Left renal cortex interstitium (tissue), 4 donors: ENCODE results near the gene UNC119. TPM values are rescaled to one million over a fixed set of nuclear protein-coding genes. Genes with fewer than 3 reads are reported as not detected.
"Not testable (repeated sequence)": the region's sequence is repeated elsewhere in the genome, so short reads cannot be mapped to it uniquely, and the experiment has no call there.

ENCODE experiments used
- DNase-seq, 4 donors: peaks; one replicate each; pipeline ENCODE4 v3.0.0-alpha.2; 2013; ENCODE audit warnings: low read depth in 4 of 4, low spot score in 2 of 4, missing footprints in 1 of 4
- polyA plus RNA-seq, 4 donors: library from polyadenylated mRNA; unstranded; fragments of 120-200 nt; gene quantifications; one replicate each; pipeline ENCODE4 v1.2.1, GENCODE V29; 2013; ENCODE audit not compliant: insufficient read length in 4 of 4

Gene UNC119
- polyA plus RNA-seq, 4 donors = 55.6 to 79.7 (median 65.4) TPM

DNA sequence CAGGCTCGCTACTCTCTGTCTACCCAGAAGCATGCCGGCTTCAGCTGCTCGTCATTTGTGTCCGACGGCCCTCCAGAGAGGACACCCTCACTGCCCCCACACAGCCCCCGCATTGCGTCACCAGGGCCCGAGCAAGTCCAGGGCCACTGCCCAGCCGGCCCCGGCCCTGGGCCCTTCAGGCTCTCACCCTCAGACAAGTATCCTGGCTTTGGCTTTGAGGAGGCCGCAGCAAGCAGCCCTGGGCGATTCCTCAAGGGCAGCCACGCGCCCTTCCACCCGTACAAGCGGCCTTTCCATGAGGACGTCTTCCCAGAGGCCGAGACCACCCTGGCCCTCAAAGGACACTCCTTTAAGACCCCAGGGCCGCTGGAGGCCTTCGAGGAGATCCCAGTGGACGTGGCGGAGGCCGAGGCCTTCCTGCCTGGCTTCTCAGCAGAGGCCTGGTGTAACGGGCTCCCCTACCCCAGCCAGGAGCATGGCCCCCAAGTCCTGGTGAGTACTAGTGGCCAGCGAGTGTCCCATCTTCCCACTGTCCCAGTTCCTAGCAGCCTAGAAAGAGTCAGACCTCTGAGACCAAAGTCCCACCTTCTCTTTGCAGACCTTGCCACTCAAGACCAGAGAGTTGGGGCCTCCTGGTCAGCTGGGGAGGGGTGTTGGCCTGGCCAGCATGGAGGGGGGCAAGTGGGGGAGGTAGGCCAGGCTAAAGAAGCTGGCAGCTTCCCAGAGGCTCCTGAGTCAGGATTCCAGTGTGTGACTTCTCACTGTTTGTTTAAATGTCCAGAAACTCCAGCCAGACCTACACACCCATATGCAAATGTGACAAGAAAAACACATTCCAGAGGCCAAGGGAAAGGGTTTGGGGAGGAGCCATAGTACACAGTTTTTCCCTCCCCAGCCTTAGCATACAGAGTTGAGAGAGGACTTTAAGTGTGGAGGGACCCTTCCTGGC, 27.7 kb downstream of the UNC119 start:
- peak in 2 of 4 donors; percentile 41 to 59 for DNase-seq

DNA sequence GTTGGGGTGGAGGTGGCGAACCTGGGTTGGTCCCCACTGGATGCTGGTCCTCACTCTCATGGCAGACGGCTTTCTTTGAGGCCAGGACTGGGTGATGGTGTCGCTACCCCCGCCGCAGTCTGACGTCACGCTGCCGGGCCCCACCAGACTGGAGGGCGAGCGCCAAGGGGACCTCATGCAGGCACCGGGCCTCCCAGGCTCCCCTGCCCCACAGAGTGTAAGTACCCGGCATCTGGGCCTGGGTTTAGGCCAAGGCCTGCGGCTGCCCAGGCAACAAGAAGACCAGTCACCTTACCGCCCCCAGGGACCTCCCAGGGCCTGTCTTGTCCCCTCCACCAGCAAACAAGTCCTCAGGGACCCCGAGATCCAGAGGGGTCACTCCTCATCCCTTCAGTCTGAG, 28.5 kb downstream of the UNC119 start:
- no peak for DNase-seq

DNA sequence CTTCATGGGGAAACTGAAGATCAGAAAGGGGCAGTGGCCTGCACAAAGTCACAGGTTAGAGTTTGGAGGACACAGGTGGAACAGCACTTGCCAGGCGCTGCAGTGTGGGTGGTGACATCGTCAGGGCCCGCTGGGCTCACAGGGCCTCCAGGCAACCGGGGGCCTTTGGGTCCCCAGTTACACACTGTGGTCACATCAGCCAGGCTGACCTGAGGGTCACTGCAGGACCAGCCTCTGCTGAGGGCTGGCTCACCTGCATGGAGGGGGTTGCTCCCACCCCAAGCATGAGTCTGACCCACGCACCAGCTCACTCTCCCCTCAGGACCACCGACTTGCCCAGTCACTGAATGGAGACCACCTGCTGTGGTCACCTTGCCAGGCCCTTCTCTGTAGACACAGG, 29.2 kb downstream of the UNC119 start:
- DNase-seq = no peak

DNA sequence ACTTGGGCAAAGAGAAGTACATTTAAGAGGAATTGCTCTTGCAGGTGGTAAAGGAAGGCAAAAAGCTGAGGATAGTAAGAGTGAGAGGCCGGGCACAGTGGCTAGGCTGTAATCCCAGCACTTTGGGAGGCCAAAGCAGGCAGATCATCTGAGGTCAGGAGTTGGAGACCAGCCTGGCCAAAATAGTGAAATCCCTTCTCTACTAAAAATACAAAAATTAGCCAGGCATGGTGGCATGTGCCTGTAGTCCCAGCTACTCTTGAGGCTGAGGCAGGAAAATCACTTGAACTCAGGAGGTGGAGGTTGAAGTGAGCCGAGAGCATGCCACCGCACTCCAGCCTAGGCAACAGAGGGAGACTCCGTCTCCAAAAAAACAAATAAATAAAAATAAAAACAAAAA, 30.1 kb downstream of the UNC119 start:
- DNase-seq = not testable (repeated sequence)

DNA sequence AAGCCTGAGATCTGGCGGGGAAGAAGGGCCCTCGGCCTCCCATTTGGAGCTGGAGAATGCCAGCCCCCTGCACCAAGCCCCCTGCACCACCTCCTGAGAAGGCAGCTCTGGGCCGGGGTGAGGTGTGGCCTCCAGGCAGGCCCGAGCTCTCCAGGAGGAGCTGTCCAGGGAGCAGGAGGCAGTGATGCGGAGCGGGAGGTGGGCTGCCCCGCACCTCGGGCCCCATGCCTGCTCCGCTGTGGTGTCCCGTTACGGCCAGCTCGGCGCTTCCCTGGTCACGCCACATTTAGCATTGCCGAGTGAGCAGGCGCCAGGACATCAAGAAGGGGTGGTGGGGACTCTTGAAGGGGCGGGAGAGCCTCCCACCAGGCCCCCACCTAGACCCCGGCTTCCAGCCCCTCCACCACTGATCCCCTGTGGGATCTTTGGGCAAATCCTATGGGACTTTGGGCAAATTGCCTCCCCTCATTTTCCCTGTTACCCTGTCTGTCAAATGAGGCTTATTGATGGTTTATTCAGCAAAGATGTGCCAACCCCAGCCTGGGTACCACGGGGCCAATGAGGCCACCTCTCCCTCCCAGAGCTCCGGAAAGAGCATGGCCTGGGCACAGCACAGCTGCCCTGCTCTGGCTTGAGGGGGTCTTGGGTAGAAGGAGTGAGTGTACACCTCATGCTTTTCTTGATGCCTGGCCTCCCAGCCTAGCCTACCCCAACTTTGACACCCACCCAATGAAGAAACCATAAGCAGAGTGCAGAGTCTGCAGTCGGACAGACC, 30.9 kb downstream of the UNC119 start:
- peak in 2 of 4 donors; percentile 51 to 68 for DNase-seq

DNA sequence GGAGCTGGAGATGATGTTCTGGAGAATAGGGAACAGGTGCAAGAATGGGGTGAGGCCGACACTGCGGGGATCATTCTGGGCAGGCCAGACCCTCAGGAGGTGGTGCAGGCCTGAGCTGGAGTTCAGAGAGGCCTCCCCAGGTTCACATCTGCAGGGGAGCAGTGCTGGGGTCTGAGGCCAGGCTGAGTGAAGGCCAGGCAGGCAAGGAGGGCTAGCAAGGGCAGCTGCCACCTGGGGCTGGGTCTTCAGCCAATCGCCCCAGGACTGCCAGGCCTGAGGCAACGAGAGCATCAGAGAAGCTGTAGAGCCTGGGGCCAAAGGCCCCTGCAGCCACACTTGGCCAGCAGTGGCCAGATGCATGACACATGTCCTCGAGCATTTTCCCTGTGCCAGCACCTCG, 31.7 kb downstream of the UNC119 start:
- no peak for DNase-seq

DNA sequence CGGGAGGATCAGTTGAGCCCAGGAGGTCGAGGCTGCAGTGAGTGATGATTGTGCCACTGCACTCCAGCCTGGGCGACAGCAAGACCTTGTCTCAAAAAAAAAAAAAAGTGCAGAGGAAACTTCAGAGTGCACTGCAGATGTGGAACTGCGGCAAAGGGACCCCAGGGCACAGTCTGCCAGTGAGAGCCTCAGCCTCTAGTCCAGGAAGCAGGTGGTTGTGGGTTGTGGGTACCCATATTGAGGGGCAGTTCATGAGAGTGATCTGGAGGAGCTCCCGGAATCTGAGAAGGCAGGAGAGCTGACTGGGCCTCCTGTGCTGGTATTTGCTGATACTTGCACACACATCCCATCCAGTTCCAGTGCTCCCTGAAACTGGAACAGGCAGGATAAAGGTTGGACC, 33.2 kb downstream of the UNC119 start:
- DNase-seq = no peak

DNA sequence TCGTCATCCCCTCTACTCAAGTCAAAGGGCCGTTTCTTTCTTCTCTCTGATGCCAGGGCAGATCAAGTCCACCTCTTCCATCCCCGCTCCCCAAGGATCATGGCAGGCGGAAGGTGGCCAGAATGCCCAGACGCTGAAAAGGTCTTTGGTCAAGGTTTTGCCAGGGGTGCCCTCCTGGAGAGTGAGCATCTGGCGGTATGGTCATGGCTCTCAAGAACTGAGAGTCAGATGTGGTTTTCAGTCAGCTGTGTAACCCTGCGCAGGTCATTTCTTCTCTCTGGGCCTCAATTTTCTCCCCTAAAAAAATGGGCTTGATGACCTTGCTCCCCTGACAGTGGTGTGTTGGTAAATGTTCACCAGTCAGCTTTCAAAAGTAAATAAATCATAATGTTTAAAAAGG, 33.8 kb downstream of the UNC119 start:
- no peak for DNase-seq

DNA sequence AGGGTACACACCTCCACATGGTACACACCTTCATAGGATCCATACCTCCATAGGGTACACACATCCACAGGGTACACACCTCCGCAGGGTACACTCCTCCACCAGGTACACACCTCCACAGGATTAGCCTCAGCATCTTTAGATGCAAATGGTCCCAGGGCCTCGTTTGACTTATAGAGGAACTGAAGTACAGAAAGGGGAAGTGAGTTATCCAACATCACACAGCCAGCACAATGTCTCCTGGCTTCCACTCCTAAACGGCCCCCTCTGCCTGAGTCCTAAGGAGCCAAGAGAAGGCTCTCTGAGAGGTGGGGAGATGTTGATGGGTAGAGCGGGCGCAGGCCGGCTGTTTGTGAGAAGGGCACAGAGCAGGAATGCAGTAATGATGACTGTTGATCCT, 34.3 kb downstream of the UNC119 start:
- no peak for DNase-seq

DNA sequence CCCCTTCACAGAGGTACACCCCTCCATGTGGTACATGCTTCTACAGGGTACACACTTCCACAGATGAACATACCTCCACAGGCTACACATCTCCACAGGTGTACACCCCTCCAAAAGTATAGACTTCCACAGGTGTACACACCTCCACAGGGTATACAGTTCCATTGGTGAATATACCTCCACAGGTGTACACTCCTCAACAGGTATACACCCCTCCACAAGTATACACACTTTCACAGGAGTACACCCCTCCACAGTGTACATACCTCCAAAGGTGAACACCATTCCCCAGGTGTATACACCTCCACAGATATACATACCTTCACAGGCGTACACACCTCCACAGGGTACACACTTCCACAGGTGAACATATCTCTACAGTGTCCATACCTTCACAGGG, 36.9 kb downstream of the UNC119 start:
- DNase-seq = no peak

DNA sequence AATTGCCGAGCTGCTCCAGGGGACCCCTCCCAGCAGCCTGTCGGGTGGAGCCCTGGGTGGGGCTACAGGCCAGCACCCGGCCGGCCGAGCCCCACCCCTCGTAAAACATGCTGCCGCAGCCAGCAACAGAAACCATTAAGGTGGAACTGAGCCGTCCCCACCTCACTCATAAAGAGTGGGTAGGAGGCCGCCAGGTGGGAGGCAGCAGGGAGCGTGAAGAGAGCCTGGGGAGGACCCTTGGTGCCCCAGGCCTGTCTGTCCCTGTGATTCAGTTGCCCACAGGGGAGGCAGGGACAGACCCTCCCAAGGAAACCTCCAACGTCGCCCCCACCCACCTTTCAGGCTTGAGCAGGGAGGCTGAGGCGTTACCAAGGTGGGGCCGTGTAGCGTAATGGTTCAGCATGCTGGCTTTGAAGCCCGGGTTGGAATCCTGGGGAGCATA, 37.8 kb downstream of the UNC119 start:
- no peak for DNase-seq

DNA sequence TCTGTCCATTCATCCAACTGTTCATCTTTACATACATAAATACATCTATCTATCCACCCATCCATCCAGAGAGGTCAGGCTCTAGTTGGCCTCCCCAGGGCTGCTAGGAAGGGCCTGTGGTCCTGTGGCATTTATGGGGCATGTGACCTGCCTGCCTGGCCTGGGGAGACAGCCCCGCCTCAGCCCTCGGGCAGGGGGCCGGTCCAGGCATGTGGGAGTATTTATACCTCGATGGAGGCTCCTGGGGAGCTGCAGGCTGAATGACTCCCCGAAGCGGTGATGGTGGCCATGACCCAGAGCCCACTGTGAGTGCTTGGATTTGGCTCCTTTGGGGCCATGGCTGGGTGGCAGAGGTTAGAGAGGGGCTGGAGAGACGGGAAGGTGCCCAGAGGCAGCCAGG, 38.9 kb downstream of the UNC119 start:
- DNase-seq = no peak

DNA sequence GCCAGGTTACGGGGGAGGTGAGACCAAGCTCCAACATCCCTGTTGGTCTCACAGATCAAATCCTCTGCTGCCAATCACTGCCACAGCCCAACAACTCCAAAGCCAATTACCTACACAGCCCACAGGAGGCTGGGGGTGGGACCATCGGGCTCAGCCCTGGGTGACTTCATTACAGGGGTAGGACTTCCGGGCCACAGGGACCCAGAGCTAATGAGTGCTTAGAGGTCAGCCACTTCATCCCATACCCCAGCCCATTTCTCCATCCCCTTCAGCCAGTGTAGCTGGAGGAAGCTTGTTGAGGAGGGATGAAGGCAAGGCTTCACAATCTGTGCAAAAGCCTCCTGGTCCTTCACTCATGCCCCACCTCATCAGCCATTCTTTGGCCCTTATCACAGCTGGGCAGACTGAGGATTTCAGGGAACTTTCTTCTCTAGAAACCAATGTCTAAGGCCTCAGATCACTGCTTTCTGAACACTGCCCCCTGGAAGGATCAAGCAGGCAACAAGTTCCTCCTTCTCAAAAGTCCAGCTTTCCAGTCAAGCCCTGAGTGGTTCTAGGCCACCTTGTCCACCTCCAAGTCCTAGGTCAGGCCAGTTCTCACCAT, 40.5 kb downstream of the UNC119 start:
- DNase-seq = no peak

DNA sequence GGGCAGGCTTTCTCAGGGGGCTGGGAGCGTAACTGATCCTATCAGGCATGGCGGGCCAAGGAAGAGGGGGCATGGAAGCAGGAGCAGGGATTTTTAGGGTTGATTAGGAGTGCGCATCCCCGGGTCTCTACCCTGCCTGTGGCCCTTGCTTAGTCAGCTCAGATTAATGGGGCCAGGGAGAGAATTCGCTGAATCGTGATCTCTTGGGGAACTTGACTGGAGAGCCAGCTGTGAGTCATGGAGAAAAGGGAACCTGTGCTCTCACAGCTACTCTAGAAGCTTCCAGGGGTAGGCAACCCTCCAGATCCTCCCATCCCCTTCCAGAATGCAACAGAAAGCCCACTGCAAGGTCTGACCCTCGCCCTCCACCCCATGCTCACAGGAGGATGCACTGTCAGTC, 42.6 kb downstream of the UNC119 start:
- no peak for DNase-seq

DNA sequence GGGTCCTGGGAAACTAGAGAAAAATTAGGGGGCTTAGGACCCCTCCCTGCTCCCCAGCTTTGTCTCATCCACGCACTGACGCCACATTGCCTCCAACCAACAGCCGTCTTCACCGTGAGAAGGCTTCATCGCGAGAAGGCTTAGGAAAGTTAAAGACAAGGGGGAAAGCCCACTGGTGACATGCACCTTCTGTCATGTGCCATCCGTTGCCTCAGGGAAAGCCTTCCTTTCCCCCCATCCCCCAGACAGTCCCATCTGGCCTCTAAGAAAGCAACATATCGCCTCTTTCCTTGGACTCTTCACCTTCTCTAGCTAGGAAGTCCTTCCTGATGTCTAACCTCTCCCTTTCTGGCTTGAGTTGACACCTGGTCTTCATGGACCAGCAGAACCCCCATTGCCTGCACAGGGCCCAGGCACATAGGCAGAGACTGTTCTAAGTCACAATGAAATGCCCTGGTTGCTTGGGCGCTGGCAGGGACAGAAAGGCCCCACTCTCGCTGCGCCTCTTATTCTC, 44.2 kb downstream of the UNC119 start:
- no peak for DNase-seq

DNA sequence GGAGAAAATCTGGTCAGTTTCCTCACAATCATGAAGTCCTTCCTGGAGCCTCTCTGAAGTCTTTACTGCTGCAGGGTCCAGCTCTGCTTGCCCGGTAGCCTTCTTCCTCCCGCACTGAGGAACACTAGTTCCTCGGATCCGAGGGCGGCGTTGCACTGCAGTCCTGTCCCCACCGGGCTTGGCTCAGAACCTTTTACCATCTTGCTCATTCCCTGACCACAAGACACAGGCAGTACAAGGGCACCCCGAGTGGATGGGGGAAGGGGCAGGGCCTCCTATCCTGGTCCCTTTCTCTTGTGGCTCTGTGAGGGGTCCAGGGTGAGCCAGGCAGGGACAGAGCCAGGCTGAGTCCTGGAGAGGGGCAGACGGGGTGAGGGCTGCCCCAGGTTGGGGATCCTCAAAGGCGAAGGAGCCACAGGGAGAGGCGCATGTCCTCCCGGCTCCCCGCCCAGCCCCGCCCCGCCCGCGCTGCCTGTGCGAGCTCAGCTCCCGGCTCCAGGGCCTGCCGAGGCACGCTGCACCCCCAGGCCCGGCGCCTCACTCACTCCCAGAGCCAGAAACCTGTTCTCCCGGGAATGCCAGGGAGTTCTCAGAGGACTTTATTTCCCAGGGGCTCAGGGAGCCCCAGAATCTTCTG, 44.7 kb downstream of the UNC119 start:
- DNase-seq = no peak

DNA sequence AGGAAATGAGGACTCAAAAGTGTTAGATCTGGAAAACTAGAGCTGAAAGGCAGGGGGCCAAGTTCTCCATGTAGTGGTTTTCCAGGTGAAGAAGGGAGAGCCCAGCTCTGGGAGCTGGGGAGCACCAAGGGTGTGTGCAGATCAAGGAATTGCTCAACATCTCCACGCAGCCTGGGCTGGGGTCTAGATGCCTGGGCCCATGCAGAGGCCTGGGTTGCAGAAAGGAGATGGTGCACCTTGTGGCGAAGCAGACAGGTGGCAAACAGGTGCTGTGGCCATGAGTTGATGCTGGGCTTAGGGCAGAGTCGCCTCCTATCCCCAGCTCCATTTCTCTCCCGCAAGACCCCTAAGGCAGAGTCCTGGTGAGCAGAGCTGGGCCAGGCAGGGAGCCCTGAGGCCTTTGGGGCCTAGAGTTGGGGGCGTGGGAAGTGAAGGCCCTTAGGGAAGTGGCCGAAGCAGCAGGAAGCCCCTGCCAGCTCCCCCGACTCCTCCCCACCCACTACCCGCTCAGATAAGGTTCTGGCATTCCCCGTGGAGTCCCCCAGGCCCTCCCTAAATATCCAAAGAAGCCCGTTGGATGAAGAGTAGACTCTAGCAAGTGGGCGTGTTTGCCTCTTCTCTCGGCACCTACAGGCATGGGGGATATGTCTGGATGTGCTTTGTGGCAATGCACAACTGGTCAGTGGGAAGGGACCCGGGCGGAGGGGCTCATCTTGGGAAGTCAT, 45.5 kb downstream of the UNC119 start:
- no peak for DNase-seq

DNA sequence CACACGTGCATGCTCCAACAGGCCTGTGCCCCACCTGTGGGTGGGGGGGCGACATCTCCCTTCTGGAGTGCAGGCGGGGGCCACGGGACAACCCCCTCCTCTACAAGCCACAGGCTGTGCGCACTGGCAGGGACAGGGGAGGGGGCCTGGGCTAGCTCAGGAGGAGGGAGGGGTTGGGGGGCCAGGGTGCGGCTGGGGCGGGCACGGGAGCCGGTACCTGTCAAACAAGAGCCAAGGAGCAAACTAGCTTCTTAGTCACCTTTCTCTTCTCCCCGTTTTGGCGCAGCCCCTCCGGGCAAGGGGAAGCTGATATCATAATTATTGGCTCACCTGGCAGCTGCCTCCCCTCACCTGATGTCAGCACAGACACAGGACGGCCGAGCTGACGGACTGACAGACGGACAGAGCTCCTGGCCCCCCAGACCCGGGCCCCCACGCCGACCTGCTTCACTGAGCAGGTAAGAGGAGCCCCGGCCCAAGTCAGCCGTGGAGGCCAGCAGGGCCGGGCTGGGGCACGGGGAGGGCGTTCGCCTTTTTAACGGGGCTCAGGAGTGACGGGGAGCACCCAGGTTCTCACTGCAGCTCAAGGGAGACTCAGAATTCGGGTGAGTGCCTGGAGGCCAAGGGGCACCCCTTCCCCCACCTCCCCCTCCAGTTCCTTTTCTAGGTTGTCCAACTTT, 46.3 kb downstream of the UNC119 start, which contains the start of gene FOXN1:
Gene FOXN1 (plus strand): TSS at position 363 of the 680 bp plus-strand sequence. CDS start 17,622 bp downstream, outside the sequence.
- no peak for DNase-seq

DNA sequence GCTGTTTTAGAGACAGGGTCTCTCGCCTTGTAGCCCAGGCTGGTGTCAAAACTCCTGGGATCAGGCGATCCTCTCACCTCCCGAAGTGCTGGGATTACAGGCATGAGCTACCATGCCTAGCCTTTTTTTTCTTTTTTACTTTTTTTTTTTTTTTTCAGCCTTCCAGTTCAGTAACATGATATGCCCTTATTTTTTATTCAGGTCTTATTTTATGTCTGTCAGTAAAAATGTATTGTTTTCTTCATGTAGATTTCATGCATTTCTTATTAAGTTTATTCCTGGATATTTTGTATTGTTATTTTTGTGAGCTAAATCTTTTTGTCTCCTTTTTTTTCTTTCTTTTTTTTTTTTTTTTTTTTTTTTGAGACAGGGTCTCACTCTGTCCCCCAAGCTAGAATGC, 49.0 kb downstream of the UNC119 start:
- DNase-seq = no peak
